ENCODE measurements around the gene MAD1L1.

The MAD1L1 gene

GRCh38 chr7:2049111-2049781, 183.5 kb downstream of the MAD1L1 start:
- Histone ChIP-seq H3K9me3 (ENCODE audit: control insufficient read depth in 2 of 2, low read length in 2 of 2) (no peaks in the 10 kb centered on the region), H3K27me3 (ENCODE audit: control insufficient read depth in 2 of 2, insufficient read depth in 2 of 2, low read length in 2 of 2) (no peaks in the 10 kb centered on the region), H3K27ac (ENCODE audit: low read depth in 2 of 2, low read length in 2 of 2) (no peak overlapping the region), H3K9ac (ENCODE audit: low read depth in 1 of 2, low read length in 2 of 2) (no peak overlapping the region), H3K4me1 (ENCODE audit: control insufficient read depth in 2 of 2, insufficient read depth in 2 of 2, low read length in 2 of 2) (peaks cover 7 to 11% of the 10 kb centered on the region in 2 donors), H3K36me3 (ENCODE audit: control insufficient read depth in 2 of 2, insufficient read depth in 2 of 2, low read length in 2 of 2) (no peaks in the 10 kb centered on the region), H3K4me3 (ENCODE audit: low read length in 2 of 2) (no peak overlapping the region)

- H3K36me3 ChIP-seq (ENCODE audit: control insufficient read depth in 2 of 2, insufficient read depth in 2 of 2, low read length in 2 of 2): no peaks in the 10 kb centered on the region
- no peaks in the 10 kb centered on the region for H3K9me3 ChIP-seq (ENCODE audit: control insufficient read depth in 2 of 2, low read length in 2 of 2)
- H3K4me1 ChIP-seq (ENCODE audit: control insufficient read depth in 2 of 2, insufficient read depth in 2 of 2, low read length in 2 of 2): peaks cover 7 to 11% of the 10 kb centered on the region in 2 donors
- no peaks in the 10 kb centered on the region for H3K27me3 ChIP-seq (ENCODE audit: control insufficient read depth in 2 of 2, insufficient read depth in 2 of 2, low read length in 2 of 2)
- no peak overlapping the region for H3K27ac ChIP-seq (ENCODE audit: low read depth in 2 of 2, low read length in 2 of 2)
- no peak overlapping the region for H3K4me3 ChIP-seq (ENCODE audit: low read length in 2 of 2)
- H3K9ac ChIP-seq (ENCODE audit: low read depth in 1 of 2, low read length in 2 of 2): no peak overlapping the region
These were observed 184.2 kb downstream of the MAD1L1 start for GRCh38 chr7:2048531-2048930.

- Histone ChIP-seq H3K4me3 (ENCODE audit: low read length in 2 of 2) (no peak overlapping the region), H3K9ac (ENCODE audit: low read depth in 1 of 2, low read length in 2 of 2) (no peak overlapping the region), H3K27me3 (ENCODE audit: control insufficient read depth in 2 of 2, insufficient read depth in 2 of 2, low read length in 2 of 2) (no peaks in the 10 kb centered on the region), H3K9me3 (ENCODE audit: control insufficient read depth in 2 of 2, low read length in 2 of 2) (no peaks in the 10 kb centered on the region), H3K36me3 (ENCODE audit: control insufficient read depth in 2 of 2, insufficient read depth in 2 of 2, low read length in 2 of 2) (no peaks in the 10 kb centered on the region), H3K27ac (ENCODE audit: low read depth in 2 of 2, low read length in 2 of 2) (no peak overlapping the region), H3K4me1 (ENCODE audit: control insufficient read depth in 2 of 2, insufficient read depth in 2 of 2, low read length in 2 of 2) (peaks cover 7 to 11% of the 10 kb centered on the region in 2 donors)
These were observed 184.7 kb downstream of the MAD1L1 start for GRCh38 chr7:2048006-2048405.

GRCh38 chr7:2046581-2047565, 185.9 kb downstream of the MAD1L1 start:
- H3K4me1 ChIP-seq (ENCODE audit: control insufficient read depth in 2 of 2, insufficient read depth in 2 of 2, low read length in 2 of 2): peaks cover 7 to 11% of the 10 kb centered on the region in 2 donors
- H3K9me3 ChIP-seq (ENCODE audit: control insufficient read depth in 2 of 2, low read length in 2 of 2): no peaks in the 10 kb centered on the region
- peaks cover 0 to 3% of the 10 kb centered on the region in 2 donors for H3K36me3 ChIP-seq (ENCODE audit: control insufficient read depth in 2 of 2, insufficient read depth in 2 of 2, low read length in 2 of 2)
- no peaks in the 10 kb centered on the region for H3K27me3 ChIP-seq (ENCODE audit: control insufficient read depth in 2 of 2, insufficient read depth in 2 of 2, low read length in 2 of 2)
- no peak overlapping the region for H3K9ac ChIP-seq (ENCODE audit: low read depth in 1 of 2, low read length in 2 of 2)
- H3K27ac ChIP-seq (ENCODE audit: low read depth in 2 of 2, low read length in 2 of 2): no peak overlapping the region
- peak overlapping the region in 1 of 2 donors; percentile 45 for H3K4me3 ChIP-seq (ENCODE audit: low read length in 2 of 2)

GRCh38 chr7:2045559-2046405, 187.0 kb downstream of the MAD1L1 start:
- H3K9ac ChIP-seq (ENCODE audit: low read depth in 1 of 2, low read length in 2 of 2): no peak overlapping the region
- no peaks in the 10 kb centered on the region for H3K9me3 ChIP-seq (ENCODE audit: control insufficient read depth in 2 of 2, low read length in 2 of 2)
- no peak overlapping the region for H3K4me3 ChIP-seq (ENCODE audit: low read length in 2 of 2)
- H3K27ac ChIP-seq (ENCODE audit: low read depth in 2 of 2, low read length in 2 of 2): no peak overlapping the region
- H3K27me3 ChIP-seq (ENCODE audit: control insufficient read depth in 2 of 2, insufficient read depth in 2 of 2, low read length in 2 of 2): no peaks in the 10 kb centered on the region
- H3K36me3 ChIP-seq (ENCODE audit: control insufficient read depth in 2 of 2, insufficient read depth in 2 of 2, low read length in 2 of 2): peaks cover 0 to 3% of the 10 kb centered on the region in 2 donors
- peaks cover 7 to 11% of the 10 kb centered on the region in 2 donors for H3K4me1 ChIP-seq (ENCODE audit: control insufficient read depth in 2 of 2, insufficient read depth in 2 of 2, low read length in 2 of 2)

- Histone ChIP-seq H3K27me3 (ENCODE audit: control insufficient read depth in 2 of 2, insufficient read depth in 2 of 2, low read length in 2 of 2) (no peaks in the 10 kb centered on the region), H3K27ac (ENCODE audit: low read depth in 2 of 2, low read length in 2 of 2) (no peak overlapping the region), H3K4me3 (ENCODE audit: low read length in 2 of 2) (no peak overlapping the region), H3K36me3 (ENCODE audit: control insufficient read depth in 2 of 2, insufficient read depth in 2 of 2, low read length in 2 of 2) (peaks cover 0 to 3% of the 10 kb centered on the region in 2 donors), H3K9ac (ENCODE audit: low read depth in 1 of 2, low read length in 2 of 2) (no peak overlapping the region), H3K4me1 (ENCODE audit: control insufficient read depth in 2 of 2, insufficient read depth in 2 of 2, low read length in 2 of 2) (peaks cover 7 to 11% of the 10 kb centered on the region in 2 donors), H3K9me3 (ENCODE audit: control insufficient read depth in 2 of 2, low read length in 2 of 2) (no peaks in the 10 kb centered on the region)
These were observed 187.8 kb downstream of the MAD1L1 start for GRCh38 chr7:2044883-2045471.

GRCh38 chr7:2044311-2044882, 188.3 kb downstream of the MAD1L1 start:
- H3K27me3 ChIP-seq (ENCODE audit: control insufficient read depth in 2 of 2, insufficient read depth in 2 of 2, low read length in 2 of 2): no peaks in the 10 kb centered on the region
- H3K4me3 ChIP-seq (ENCODE audit: low read length in 2 of 2): no peak overlapping the region
- no peak overlapping the region for H3K27ac ChIP-seq (ENCODE audit: low read depth in 2 of 2, low read length in 2 of 2)
- H3K9ac ChIP-seq (ENCODE audit: low read depth in 1 of 2, low read length in 2 of 2): no peak overlapping the region
- H3K9me3 ChIP-seq (ENCODE audit: control insufficient read depth in 2 of 2, low read length in 2 of 2): no peaks in the 10 kb centered on the region
- peaks cover 7 to 11% of the 10 kb centered on the region in 2 donors for H3K4me1 ChIP-seq (ENCODE audit: control insufficient read depth in 2 of 2, insufficient read depth in 2 of 2, low read length in 2 of 2)
- peaks cover 0 to 3% of the 10 kb centered on the region in 2 donors for H3K36me3 ChIP-seq (ENCODE audit: control insufficient read depth in 2 of 2, insufficient read depth in 2 of 2, low read length in 2 of 2)

- no peak overlapping the region for H3K9ac ChIP-seq (ENCODE audit: low read depth in 1 of 2, low read length in 2 of 2)
- peaks cover 7 to 11% of the 10 kb centered on the region in 2 donors for H3K4me1 ChIP-seq (ENCODE audit: control insufficient read depth in 2 of 2, insufficient read depth in 2 of 2, low read length in 2 of 2)
- no peak overlapping the region for H3K4me3 ChIP-seq (ENCODE audit: low read length in 2 of 2)
- no peaks in the 10 kb centered on the region for H3K9me3 ChIP-seq (ENCODE audit: control insufficient read depth in 2 of 2, low read length in 2 of 2)
- no peaks in the 10 kb centered on the region for H3K27me3 ChIP-seq (ENCODE audit: control insufficient read depth in 2 of 2, insufficient read depth in 2 of 2, low read length in 2 of 2)
- no peak overlapping the region for H3K27ac ChIP-seq (ENCODE audit: low read depth in 2 of 2, low read length in 2 of 2)
- peaks cover 0 to 3% of the 10 kb centered on the region in 2 donors for H3K36me3 ChIP-seq (ENCODE audit: control insufficient read depth in 2 of 2, insufficient read depth in 2 of 2, low read length in 2 of 2)
These were observed 189.3 kb downstream of the MAD1L1 start for GRCh38 chr7:2043316-2044039.

GRCh38 chr7:2042650-2043049, 190.1 kb downstream of the MAD1L1 start:
- H3K9ac ChIP-seq (ENCODE audit: low read depth in 1 of 2, low read length in 2 of 2): no peak overlapping the region
- H3K36me3 ChIP-seq (ENCODE audit: control insufficient read depth in 2 of 2, insufficient read depth in 2 of 2, low read length in 2 of 2): peaks cover 0 to 3% of the 10 kb centered on the region in 2 donors
- H3K4me3 ChIP-seq (ENCODE audit: low read length in 2 of 2): no peak overlapping the region
- H3K27me3 ChIP-seq (ENCODE audit: control insufficient read depth in 2 of 2, insufficient read depth in 2 of 2, low read length in 2 of 2): no peaks in the 10 kb centered on the region
- no peaks in the 10 kb centered on the region for H3K9me3 ChIP-seq (ENCODE audit: control insufficient read depth in 2 of 2, low read length in 2 of 2)
- H3K27ac ChIP-seq (ENCODE audit: low read depth in 2 of 2, low read length in 2 of 2): no peak overlapping the region
- peaks cover 6 to 7% of the 10 kb centered on the region in 2 donors for H3K4me1 ChIP-seq (ENCODE audit: control insufficient read depth in 2 of 2, insufficient read depth in 2 of 2, low read length in 2 of 2)

Measured in mucosa of rectum (tissue), 2 donors.